Gastroesophageal sphincter (tissue), 3 donors: ENCODE results near the gene FGGY.

Experiments used
- CTCF ChIP-seq, 4 experiments: fragments of 200-600 bp in 2 of 4; fragments of 450-650 bp in 2 of 4; sonication (generic) in 1 of 4; IDR thresholded peaks; one replicate each; pipeline ENCODE4 v1.5.1; 2017 to 2019; ENCODE audit warnings: antibody characterized with exemption in 4 of 4, mild to moderate bottlenecking in 2 of 4, moderate library complexity in 2 of 4
- POLR2A ChIP-seq, 2 donors: fragments of 450-650 bp; IDR thresholded peaks; one replicate each; pipeline ENCODE4 v1.6.1; 2017; ENCODE audit warnings: antibody characterized with exemption in 2 of 2, mild to moderate bottlenecking in 2 of 2, moderate library complexity in 1 of 2
- POLR2AphosphoS5 ChIP-seq: sonication (generic); formaldehyde crosslinking; IDR thresholded peaks from one replicate; pipeline ENCODE4 v1.6.1; 2017; ENCODE audit warnings: antibody characterized with exemption

- TF ChIP-seq CTCF (IDR thresholded peaks at IDR 0.05), result no peak
- no peak for TF ChIP-seq POLR2A (IDR thresholded peaks at IDR 0.05)
- no peak for TF ChIP-seq POLR2AphosphoS5
Observed at GRCh38 chr1:59675936-59676335, 379.0 kb downstream of the FGGY start.
